Stimulated activated memory B cell treated with anti-CD40 and anti-IgM and Interleukin-4, amounts not matched to agents 10 μg/mL and 1 μg/mL and 100 μg/mL, for 72 hours (primary cell): ENCODE results near the gene GABARAPL1.
"Not testable (repeated sequence)": the region's sequence is repeated elsewhere in the genome, so short reads cannot be mapped to it uniquely, and the experiment has no call there.

ENCODE experiments used
- ATAC-seq: fragments of 150-1000 bp; cut with Tn5 transposase; 2 replicates; pipeline ENCODE4 v1.10.0; 2021
- H3K27ac Mint-ChIP-seq: one replicate; pipeline ENCODE4 v1.8.0; 2022; ENCODE audit warnings: mild to moderate bottlenecking, mixed read lengths
- H3K27me3 Mint-ChIP-seq: one replicate; pipeline ENCODE4 v1.8.0; 2022; ENCODE audit warnings: mixed read lengths
- H3K36me3 Mint-ChIP-seq: one replicate; pipeline ENCODE4 v1.8.0; 2022; ENCODE audit warnings: mixed read lengths
- H3K4me1 Mint-ChIP-seq: one replicate; pipeline ENCODE4 v1.8.0; 2022; ENCODE audit warnings: mixed read lengths
- H3K4me3 Mint-ChIP-seq: one replicate; pipeline ENCODE4 v1.8.0; 2022; ENCODE audit warnings: mild to moderate bottlenecking, moderate library complexity, mixed read lengths
- H3K9me3 Mint-ChIP-seq: one replicate; pipeline ENCODE4 v1.8.0; 2022; ENCODE audit warnings: mixed read lengths

The GABARAPL1 gene

DNA sequence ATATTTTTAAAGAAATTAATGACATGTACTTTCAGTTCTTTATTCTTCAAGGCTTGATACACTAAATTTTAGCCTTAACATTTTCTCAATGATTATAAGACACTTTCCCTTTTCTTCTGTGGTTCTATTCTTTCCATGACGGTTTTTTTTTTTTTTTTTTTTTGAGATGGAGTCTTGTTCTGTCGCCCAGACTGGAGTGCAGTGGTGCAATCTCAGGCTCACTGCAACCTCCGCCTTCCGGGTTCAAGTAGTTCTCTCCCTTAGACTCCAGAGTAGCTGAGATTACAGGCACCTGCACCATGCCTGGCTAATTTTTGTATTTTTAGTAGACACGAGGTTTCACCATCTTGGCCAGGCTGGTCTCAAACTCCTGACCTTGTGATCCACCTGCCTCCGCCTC, 25.7 kb upstream of the GABARAPL1 start:
- H3K36me3 Mint-ChIP-seq, H3K4me3 Mint-ChIP-seq, H3K4me1 Mint-ChIP-seq, ATAC-seq, H3K9me3 Mint-ChIP-seq, H3K27ac Mint-ChIP-seq: not testable (repeated sequence)
- peaks cover 63% of the 10 kb centered on the region for H3K27me3 Mint-ChIP-seq

GRCh38 chr12:10189653-10190052, 23.0 kb upstream of the GABARAPL1 start:
- no peak for ATAC-seq
- Mint-ChIP-seq H3K27me3 (peaks cover 72% of the 10 kb centered on the region), H3K9me3 (no peaks in the 10 kb centered on the region), H3K4me1 (peaks cover 11% of the 10 kb centered on the region), H3K4me3 (no peak overlapping the region), H3K27ac (no peak overlapping the region), H3K36me3 (no peaks in the 10 kb centered on the region)

DNA sequence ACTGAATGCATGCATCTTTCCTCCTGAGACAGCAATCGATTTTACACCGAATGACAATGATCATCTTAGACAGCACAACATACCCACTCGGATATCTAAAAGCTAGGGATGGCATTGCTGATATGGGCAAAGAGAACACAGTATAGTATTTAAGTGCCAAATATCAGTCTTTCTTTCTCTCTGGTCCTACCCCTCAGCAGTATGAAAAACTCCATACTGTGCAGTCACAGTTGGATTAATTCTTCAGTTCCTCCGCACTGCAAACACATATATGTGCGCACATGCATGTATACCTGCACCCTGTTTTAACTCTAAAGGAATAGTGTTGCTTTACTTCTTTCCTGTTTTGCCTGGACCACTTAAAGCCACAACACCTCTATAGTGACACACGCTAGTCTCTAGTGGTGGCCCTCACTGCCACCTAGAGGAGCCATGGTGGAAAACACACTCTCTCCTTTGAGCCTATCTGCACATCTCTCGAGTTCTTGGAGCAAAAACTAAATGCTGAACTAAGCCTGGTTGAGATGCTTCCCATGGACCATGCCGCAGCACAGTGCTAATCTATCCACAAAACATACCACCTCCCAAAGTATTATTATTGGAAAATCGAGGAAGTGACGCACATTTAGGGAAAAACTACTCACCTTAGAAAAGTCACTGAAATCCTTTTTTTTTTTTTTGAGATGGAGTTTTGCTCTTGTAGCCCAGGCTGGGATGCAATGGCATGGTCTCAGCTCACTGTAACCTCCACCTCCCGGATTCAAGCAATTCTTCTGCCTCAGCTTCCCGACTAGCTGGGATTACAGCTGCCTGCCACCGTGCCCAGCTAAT, 21.9 kb upstream of the GABARAPL1 start:
- Mint-ChIP-seq H3K27me3 (peaks cover 75% of the 10 kb centered on the region), H3K4me1 (peaks cover 13% of the 10 kb centered on the region), H3K36me3 (no peaks in the 10 kb centered on the region), H3K27ac (no peak overlapping the region), H3K9me3 (no peaks in the 10 kb centered on the region), H3K4me3 (no peak overlapping the region)
- ATAC-seq: peak; percentile 85

DNA sequence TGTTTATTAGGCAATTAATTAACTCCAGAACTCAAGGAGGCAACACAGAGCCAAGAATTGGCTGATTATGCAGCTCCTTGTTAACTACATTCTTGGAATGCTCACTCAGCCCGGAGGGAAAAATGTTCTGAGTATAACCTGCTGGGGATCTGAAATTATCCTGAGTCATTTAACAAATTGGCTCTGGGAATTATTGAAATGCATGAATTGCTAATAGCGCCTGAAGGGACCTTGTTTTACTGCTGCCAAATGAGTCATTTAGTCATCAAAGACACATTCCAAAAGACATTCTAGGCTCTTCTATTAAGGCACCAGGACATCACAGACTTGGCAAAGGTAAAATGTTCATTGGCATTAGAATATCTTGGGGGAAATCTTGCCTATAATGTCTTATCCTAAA, 20.8 kb upstream of the GABARAPL1 start:
- Mint-ChIP-seq H3K4me3 (no peak overlapping the region), H3K36me3 (no peaks in the 10 kb centered on the region), H3K4me1 (peaks cover 18% of the 10 kb centered on the region), H3K27me3 (peaks cover 85% of the 10 kb centered on the region), H3K9me3 (no peaks in the 10 kb centered on the region), H3K27ac (no peak overlapping the region)
- ATAC-seq: no peak

GRCh38 chr12:10194160-10194670, 18.5 kb upstream of the GABARAPL1 start:
- H3K27me3 Mint-ChIP-seq: peaks cover 86% of the 10 kb centered on the region
- no peak overlapping the region for H3K4me3 Mint-ChIP-seq
- no peak overlapping the region for H3K27ac Mint-ChIP-seq

GRCh38 chr12:10196210-10196609, 16.5 kb upstream of the GABARAPL1 start:
- Mint-ChIP-seq H3K27me3 (peaks cover 82% of the 10 kb centered on the region), H3K9me3 (no peaks in the 10 kb centered on the region), H3K4me3 (no peak overlapping the region), H3K27ac (no peak overlapping the region), H3K36me3 (no peaks in the 10 kb centered on the region), H3K4me1 (peaks cover 19% of the 10 kb centered on the region)
- peak; percentile 91 for ATAC-seq

More at GRCh38 chr12:10194160-10194670, 18.5 kb upstream of the GABARAPL1 start:
- ATAC-seq: no peak
- Mint-ChIP-seq H3K4me1 (peaks cover 19% of the 10 kb centered on the region), H3K36me3 (no peaks in the 10 kb centered on the region), H3K9me3 (no peaks in the 10 kb centered on the region)

- Mint-ChIP-seq H3K27me3 (peaks cover 86% of the 10 kb centered on the region), H3K36me3 (no peaks in the 10 kb centered on the region), H3K27ac (no peak overlapping the region), H3K4me1 (peaks cover 19% of the 10 kb centered on the region), H3K9me3 (no peaks in the 10 kb centered on the region), H3K4me3 (no peak overlapping the region)
- no peak for ATAC-seq
Measured at GRCh38 chr12:10197879-10198278, 14.8 kb upstream of the GABARAPL1 start.

DNA sequence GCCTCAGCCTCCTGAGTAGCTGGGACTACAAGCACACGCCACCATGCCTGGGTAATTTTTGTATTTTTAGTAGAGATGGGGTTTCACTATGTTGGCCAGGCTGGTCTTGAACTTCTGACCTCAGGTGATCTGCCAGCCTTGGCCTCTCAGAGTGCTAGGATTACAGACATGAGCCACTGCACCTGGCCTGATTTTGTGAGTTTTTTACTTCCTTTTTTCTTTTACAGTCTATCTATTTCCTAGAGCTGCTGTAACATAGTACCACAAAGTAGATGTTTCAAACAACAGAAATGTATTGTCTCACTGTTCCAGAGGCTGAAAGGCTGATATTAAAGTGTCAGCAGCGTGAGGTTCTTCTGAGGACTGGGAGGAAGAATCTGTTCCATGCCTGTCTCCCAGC, 8.2 kb upstream of the GABARAPL1 start:
- not testable (repeated sequence) for H3K9me3 Mint-ChIP-seq, H3K4me1 Mint-ChIP-seq, ATAC-seq, H3K36me3 Mint-ChIP-seq, H3K4me3 Mint-ChIP-seq, H3K27ac Mint-ChIP-seq
- H3K27me3 Mint-ChIP-seq: peaks cover 49% of the 10 kb centered on the region

DNA sequence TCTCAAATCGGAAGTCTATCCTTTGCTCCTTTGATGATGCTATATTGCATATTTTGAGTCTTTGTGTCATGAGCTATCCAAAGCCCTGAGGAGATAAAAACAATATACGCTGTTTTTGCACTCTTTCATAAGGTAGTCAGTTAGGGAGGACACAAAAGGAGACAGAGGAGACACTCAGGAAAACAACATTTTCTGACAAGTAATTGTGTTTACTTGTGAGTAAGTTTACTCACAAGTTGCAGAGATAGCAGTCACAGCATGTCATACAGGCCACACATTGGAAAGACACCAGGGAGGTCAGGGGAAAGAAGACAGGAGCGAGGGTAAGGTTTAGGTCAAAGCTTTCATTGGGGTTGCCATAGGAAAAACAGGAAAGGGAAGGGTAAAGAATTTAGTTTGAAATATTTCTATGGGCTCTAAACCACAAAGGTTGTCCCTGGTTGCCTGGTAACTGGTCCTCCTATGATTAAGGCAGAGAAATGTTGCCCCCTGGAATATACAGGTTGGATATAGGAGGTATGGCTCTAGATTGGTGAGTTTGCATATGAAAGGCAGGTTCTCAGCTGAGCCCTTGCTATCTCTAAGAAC, 7.4 kb upstream of the GABARAPL1 start:
- H3K27me3 Mint-ChIP-seq: peaks cover 41% of the 10 kb centered on the region
- peaks cover 2% of the 10 kb centered on the region for H3K9me3 Mint-ChIP-seq
- H3K4me1 Mint-ChIP-seq: peaks cover 6% of the 10 kb centered on the region
- no peak overlapping the region for H3K4me3 Mint-ChIP-seq
- no peak overlapping the region for H3K27ac Mint-ChIP-seq
- ATAC-seq: no peak
- H3K36me3 Mint-ChIP-seq: no peaks in the 10 kb centered on the region

GRCh38 chr12:10207136-10207535, 5.5 kb upstream of the GABARAPL1 start:
- Mint-ChIP-seq H3K36me3 (no peaks in the 10 kb centered on the region), H3K4me1 (peaks cover 9% of the 10 kb centered on the region), H3K27me3 (peaks cover 34% of the 10 kb centered on the region), H3K4me3 (no peak overlapping the region), H3K27ac (no peak overlapping the region), H3K9me3 (peaks cover 2% of the 10 kb centered on the region)
- ATAC-seq: no peak

DNA sequence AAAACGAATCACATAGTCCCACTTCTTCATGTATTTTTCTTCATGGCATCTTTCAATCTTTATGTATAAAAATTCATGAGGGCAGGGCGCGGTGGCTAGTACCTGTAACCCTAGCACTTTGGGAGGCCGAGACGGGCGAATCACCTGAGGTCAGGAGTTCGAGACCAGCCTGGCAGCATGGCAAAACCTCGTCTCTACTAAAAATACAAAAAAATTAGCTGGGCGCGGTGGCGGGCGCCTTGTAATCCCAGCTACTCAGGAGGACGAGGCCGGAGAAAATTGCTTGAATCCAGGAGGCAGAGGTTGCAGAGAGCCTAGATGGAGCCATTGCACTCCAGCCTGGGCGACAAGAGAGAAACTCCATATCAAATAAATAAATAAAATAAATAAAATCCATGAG, 2.5 kb upstream of the GABARAPL1 start:
- Mint-ChIP-seq H3K36me3 (no peaks in the 10 kb centered on the region), H3K27ac (no peak overlapping the region), H3K4me3 (no peak overlapping the region), H3K9me3 (peaks cover 2% of the 10 kb centered on the region), H3K27me3 (peaks cover 18% of the 10 kb centered on the region), H3K4me1 (peaks cover 23% of the 10 kb centered on the region)
- no peak for ATAC-seq

- ATAC-seq: no peak
- Mint-ChIP-seq H3K27ac (peak overlapping the region; percentile 81), H3K9me3 (peaks cover 2% of the 10 kb centered on the region), H3K4me3 (no peak overlapping the region), H3K27me3 (peaks cover 29% of the 10 kb centered on the region), H3K4me1 (peaks cover 23% of the 10 kb centered on the region), H3K36me3 (no peaks in the 10 kb centered on the region)
Measured at GRCh38 chr12:10211101-10211939, 1.4 kb upstream of the GABARAPL1 start.

DNA sequence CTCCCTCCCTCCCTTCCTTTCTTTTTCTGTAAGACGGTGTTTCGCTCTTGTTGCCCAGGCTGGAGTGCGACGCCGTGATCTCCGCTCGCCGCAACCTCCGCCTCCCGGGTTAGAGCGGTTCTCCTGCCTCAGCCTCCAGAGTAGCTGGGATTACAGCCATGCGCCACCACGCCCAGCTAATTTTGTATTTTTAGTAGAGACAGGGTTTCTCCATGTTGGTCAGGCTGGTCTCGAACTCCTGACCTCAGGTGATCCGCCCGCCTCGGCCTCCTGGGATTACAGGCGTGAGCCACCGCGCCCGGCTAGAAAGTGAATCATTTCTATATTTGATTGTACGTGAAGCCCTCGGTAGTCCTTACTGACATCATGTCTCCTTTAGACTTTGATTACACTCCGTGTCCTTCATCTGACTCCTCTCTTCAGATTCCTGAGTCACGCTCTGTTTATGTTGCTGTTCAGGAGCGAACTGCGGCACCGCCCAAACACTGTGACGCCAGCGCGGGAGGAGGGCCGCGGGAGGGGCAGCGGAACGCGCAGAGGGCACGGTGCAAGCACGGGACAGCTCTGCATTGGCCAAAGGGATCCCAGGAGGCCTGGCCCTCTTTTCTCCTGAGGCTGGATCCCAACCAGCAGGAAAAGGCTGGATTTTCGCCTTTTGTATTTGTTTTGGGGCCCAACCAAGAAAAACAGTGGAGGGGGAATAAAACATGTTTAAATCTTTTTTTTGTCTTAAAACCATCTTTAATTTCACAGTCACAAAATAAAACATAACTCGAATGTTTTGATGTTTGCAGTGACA, 538 bp upstream of the GABARAPL1 start:
- Mint-ChIP-seq H3K4me1 (peaks cover 23% of the 10 kb centered on the region), H3K27ac (peak overlapping the region; percentile 81), H3K27me3 (peaks cover 29% of the 10 kb centered on the region), H3K4me3 (peak overlapping the region; percentile 92), H3K9me3 (peaks cover 2% of the 10 kb centered on the region), H3K36me3 (no peaks in the 10 kb centered on the region)
- peak; percentile 83 for ATAC-seq

GRCh38 chr12:10213168-10214135, 775 bp downstream of the GABARAPL1 start:
- ATAC-seq: peak; percentile 73
- H3K27me3 Mint-ChIP-seq: peaks cover 29% of the 10 kb centered on the region
- H3K36me3 Mint-ChIP-seq: no peaks in the 10 kb centered on the region
- peaks cover 23% of the 10 kb centered on the region for H3K4me1 Mint-ChIP-seq
- peak overlapping the region; percentile 81 for H3K27ac Mint-ChIP-seq
- H3K4me3 Mint-ChIP-seq: peak overlapping the region; percentile 92
- peaks cover 2% of the 10 kb centered on the region for H3K9me3 Mint-ChIP-seq
